Astrocyte (in vitro differentiated cells and primary cell): ENCODE data around the gene TBC1D16. TPM values are rescaled to one million over a fixed set of nuclear protein-coding genes. Genes with fewer than 3 reads are reported as not detected.

Experiments
- DNase-seq: peaks from one replicate; pipeline ENCODE4 v3.0.0-alpha.2; 2010; ENCODE audit warnings: low read depth
- FAIRE-seq: peaks from 2 replicates; lab custom pipeline; 2011; peaks lifted over from hg19 to GRCh38; lab: Jason Lieb, UNC
- H2AFZ ChIP-seq: 2 replicates; pipeline ENCODE4 v1.6.0; 2012; ENCODE audit warnings: low read depth, low read length, inconsistent platforms
- H3K27ac ChIP-seq: 2 replicates; pipeline ENCODE4 v1.5.1; 2011; ENCODE audit warnings: low read depth, low read length, inconsistent platforms
- H3K27me3 ChIP-seq: 2 replicates; pipeline ENCODE4 v1.6.0; 2011; ENCODE audit warnings: low read length, inconsistent platforms; ENCODE audit not compliant: insufficient read depth
- H3K36me3 ChIP-seq: 2 replicates; pipeline ENCODE4 v1.5.1; 2011; ENCODE audit warnings: low read length, inconsistent platforms; ENCODE audit not compliant: insufficient read depth
- H3K4me1 ChIP-seq: 2 replicates; pipeline ENCODE4 v1.5.1; 2011; ENCODE audit warnings: low read length, inconsistent platforms; ENCODE audit not compliant: insufficient read depth
- H3K4me2 ChIP-seq: 2 replicates; pipeline ENCODE4 v1.6.0; 2012; ENCODE audit warnings: low read length, inconsistent platforms
- H3K4me3 ChIP-seq: 2 replicates; pipeline ENCODE4 v1.5.1; 2011; ENCODE audit warnings: low read depth, mild to moderate bottlenecking, low read length, inconsistent platforms; ENCODE audit not compliant: insufficient read depth
- H3K79me2 ChIP-seq: 2 replicates; pipeline ENCODE4 v1.6.0; 2012; ENCODE audit warnings: mild to moderate bottlenecking, low read length, inconsistent platforms; ENCODE audit not compliant: insufficient read depth
- H3K9ac ChIP-seq: 2 replicates; pipeline ENCODE4 v1.6.0; 2012; ENCODE audit warnings: mild to moderate bottlenecking, low read length, inconsistent platforms
- H3K9me3 ChIP-seq: 2 replicates; pipeline ENCODE4 v1.5.1; 2012; ENCODE audit warnings: low read depth, mild to moderate bottlenecking, low read length, inconsistent platforms; ENCODE audit not compliant: insufficient read depth
- H4K20me1 ChIP-seq: 2 replicates; pipeline ENCODE4 v1.6.0; 2012; ENCODE audit warnings: low read length, inconsistent platforms; ENCODE audit not compliant: insufficient read depth
- H3K27ac Mint-ChIP-seq: one replicate; pipeline ENCODE4 v1.8.0; 2021; ENCODE audit warnings: mild to moderate bottlenecking, mixed read lengths; ENCODE audit not compliant: unreplicated experiment
- H3K27me3 Mint-ChIP-seq: one replicate; pipeline ENCODE4 v1.8.0; 2021; ENCODE audit warnings: low read depth, mixed read lengths; ENCODE audit not compliant: unreplicated experiment
- H3K36me3 Mint-ChIP-seq: one replicate; pipeline ENCODE4 v1.8.0; 2021; ENCODE audit warnings: low read depth, mixed read lengths; ENCODE audit not compliant: unreplicated experiment
- H3K4me1 Mint-ChIP-seq: one replicate; pipeline ENCODE4 v1.8.0; 2021; ENCODE audit warnings: low read depth, mixed read lengths; ENCODE audit not compliant: unreplicated experiment
- H3K4me3 Mint-ChIP-seq: one replicate; pipeline ENCODE4 v1.8.0; 2021; ENCODE audit warnings: mild to moderate bottlenecking, moderate library complexity, mixed read lengths; ENCODE audit not compliant: unreplicated experiment
- H3K9me3 Mint-ChIP-seq: one replicate; pipeline ENCODE4 v1.8.0; 2021; ENCODE audit warnings: mild to moderate bottlenecking, mixed read lengths; ENCODE audit not compliant: unreplicated experiment
- EZH2 ChIP-seq: IDR thresholded peaks from 2 replicates; pipeline ENCODE4 v1.6.1; 2012; ENCODE audit warnings: mild to moderate bottlenecking, low read length, inconsistent platforms; ENCODE audit not compliant: insufficient read depth
- total RNA-seq: library from RNA; stranded (reverse); gene quantifications from 2 replicates; pipeline ENCODE4 v1.2.1, GENCODE V29; 2021
- TF ChIP-seq, protein P1 (sequence below): IDR thresholded peaks from 2 replicates; pipeline ENCODE4 v1.5.1; 2011; ENCODE audit warnings: low read depth, mild to moderate bottlenecking, inconsistent platforms, low read length, moderate library complexity; ENCODE audit not compliant: insufficient read depth

The TBC1D16 gene
- total RNA-seq, 1 donor from 2014 or later = 37.6 TPM

DNA sequence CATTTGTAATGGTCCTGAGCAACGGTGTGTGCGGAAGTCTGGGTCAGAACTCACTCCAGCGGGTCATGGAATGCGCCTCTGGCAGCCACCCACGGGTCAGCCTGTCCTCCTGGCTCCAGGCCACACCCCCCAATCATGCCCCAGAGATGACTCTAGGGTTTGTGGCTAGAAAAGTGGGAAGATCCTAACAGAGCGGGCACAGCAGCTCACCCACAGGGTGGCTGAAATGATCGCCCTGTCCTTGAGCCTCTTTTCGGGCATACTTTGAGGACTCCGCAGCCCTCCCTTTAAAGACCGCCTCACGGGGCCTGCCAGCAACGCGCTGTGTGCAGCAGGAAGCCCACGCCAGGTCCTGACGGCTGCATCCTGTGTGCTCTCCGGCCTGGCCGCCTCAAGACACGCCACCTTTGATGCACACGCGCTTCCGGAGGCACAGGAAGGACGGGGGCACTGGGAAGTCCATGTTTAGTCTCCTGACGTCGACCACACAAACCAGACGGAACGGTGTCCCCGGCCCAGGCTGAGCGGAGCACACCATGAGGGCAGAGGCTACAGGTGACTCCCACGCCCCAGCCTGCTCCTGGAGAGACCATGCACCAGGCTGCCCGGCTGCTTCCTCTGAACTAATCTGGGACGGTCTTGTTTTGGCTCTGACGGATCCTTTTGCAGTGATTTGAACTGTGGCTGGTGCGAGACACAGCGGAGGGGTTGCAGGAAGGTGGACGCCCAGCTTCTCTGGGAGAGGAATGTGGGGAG lies 92.9 kb downstream of the TBC1D16 start:
- Histone ChIP-seq H3K36me3 (peaks cover 3% of the 10 kb centered on the region), H2AFZ (no peak overlapping the region), H3K4me3 (no peak overlapping the region), H3K9ac (no peak overlapping the region), H3K27me3 (no peaks in the 10 kb centered on the region), H3K4me1 (peaks cover 13% of the 10 kb centered on the region), H3K9me3 (no peaks in the 10 kb centered on the region), H3K79me2 (no peaks in the 10 kb centered on the region), H3K4me2 (no peak overlapping the region), H3K27ac (no peak overlapping the region), H4K20me1 (peaks cover 10% of the 10 kb centered on the region)
- DNase-seq (peak; percentile 25), FAIRE-seq (no peak)
- peaks cover 3% of the 10 kb centered on the region for H3K27me3 Mint-ChIP-seq
- TF ChIP-seq, protein P1, sequence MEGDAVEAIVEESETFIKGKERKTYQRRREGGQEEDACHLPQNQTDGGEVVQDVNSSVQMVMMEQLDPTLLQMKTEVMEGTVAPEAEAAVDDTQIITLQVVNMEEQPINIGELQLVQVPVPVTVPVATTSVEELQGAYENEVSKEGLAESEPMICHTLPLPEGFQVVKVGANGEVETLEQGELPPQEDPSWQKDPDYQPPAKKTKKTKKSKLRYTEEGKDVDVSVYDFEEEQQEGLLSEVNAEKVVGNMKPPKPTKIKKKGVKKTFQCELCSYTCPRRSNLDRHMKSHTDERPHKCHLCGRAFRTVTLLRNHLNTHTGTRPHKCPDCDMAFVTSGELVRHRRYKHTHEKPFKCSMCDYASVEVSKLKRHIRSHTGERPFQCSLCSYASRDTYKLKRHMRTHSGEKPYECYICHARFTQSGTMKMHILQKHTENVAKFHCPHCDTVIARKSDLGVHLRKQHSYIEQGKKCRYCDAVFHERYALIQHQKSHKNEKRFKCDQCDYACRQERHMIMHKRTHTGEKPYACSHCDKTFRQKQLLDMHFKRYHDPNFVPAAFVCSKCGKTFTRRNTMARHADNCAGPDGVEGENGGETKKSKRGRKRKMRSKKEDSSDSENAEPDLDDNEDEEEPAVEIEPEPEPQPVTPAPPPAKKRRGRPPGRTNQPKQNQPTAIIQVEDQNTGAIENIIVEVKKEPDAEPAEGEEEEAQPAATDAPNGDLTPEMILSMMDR = no peak
- no peak for TF ChIP-seq EZH2
- no peak overlapping the region for H3K4me3 Mint-ChIP-seq
- H3K36me3 Mint-ChIP-seq = peaks cover 21% of the 10 kb centered on the region
- no peak overlapping the region for H3K27ac Mint-ChIP-seq
- H3K4me1 Mint-ChIP-seq = peaks cover 6% of the 10 kb centered on the region
- peaks cover 3% of the 10 kb centered on the region for H3K9me3 Mint-ChIP-seq

DNA sequence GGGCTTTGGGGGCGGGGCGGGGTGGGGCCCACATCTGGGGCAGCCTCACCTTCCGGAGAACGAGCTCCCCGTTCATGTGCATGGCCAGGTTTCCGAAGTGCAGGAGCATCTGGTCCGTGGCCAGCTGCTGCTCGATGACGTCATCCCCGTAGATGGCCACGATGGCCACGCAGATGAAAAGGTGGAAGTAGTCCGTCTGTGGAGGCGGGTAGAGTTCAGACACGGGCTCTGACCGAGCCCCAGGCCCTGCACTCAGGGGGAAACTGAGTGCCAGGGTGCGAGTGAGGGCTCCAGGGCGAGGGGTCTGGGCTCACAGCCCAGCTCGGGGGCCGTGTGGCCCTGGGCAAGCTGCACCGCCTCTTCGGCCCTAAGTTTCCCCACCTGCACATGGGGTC lies 93.7 kb downstream of the TBC1D16 start:
- H3K9me3 ChIP-seq = no peaks in the 10 kb centered on the region
- Mint-ChIP-seq H3K27me3 (peaks cover 3% of the 10 kb centered on the region), H3K4me3 (no peak overlapping the region), H3K4me1 (peaks cover 12% of the 10 kb centered on the region), H3K27ac (no peak overlapping the region), H3K9me3 (peaks cover 3% of the 10 kb centered on the region), H3K36me3 (peaks cover 18% of the 10 kb centered on the region)
- TF ChIP-seq, protein P1 = no peak
- TF ChIP-seq EZH2 = no peak
- H3K4me1 ChIP-seq = peaks cover 5% of the 10 kb centered on the region
- H3K9ac ChIP-seq = no peak overlapping the region
- DNase-seq = no peak
- H3K27ac ChIP-seq = no peak overlapping the region
- FAIRE-seq = no peak
- H3K27me3 ChIP-seq = no peaks in the 10 kb centered on the region
- no peak overlapping the region for H2AFZ ChIP-seq
- H3K4me2 ChIP-seq = no peak overlapping the region
- H3K4me3 ChIP-seq = no peak overlapping the region
- peaks cover 3% of the 10 kb centered on the region for H3K36me3 ChIP-seq
- no peaks in the 10 kb centered on the region for H3K79me2 ChIP-seq
- peaks cover 10% of the 10 kb centered on the region for H4K20me1 ChIP-seq
